NB4 (cell line): Measurements from ENCODE around the gene ABTB2.

ENCODE experiments used
- CTCF ChIP-seq: IDR thresholded peaks from one replicate; pipeline ENCODE4 v1.5.1; 2012; ENCODE audit warnings: low read depth, low read length
- MYC ChIP-seq: IDR thresholded peaks from 2 replicates; pipeline ENCODE4 v1.6.1; 2011; ENCODE audit warnings: low read depth, low read length
- POLR2A ChIP-seq: IDR thresholded peaks from 2 replicates; pipeline ENCODE4 v1.6.1; 2011; ENCODE audit warnings: mild to moderate bottlenecking; ENCODE audit not compliant: insufficient read length; ENCODE audit errors: extremely low read depth

GRCh38 chr11:34292111-34292510, 65.7 kb downstream of the ABTB2 start:
- TF ChIP-seq POLR2A (no peak), CTCF (no peak), MYC (no peak)
